ENCODE results near the gene AMACR. TPM values are rescaled to one million over a fixed set of nuclear protein-coding genes. Genes with fewer than 3 reads are reported as not detected.
A peak's percentile ranks its signal among the peaks of the same experiment; 100 is the strongest.

The AMACR gene
- total RNA-seq, result 6.4 and 7.7 TPM in 2 replicates

- Mint-ChIP-seq H3K4me3 (peak within 1 kb of the TSS; percentile 88), H3K36me3 (ENCODE audit: low read depth) (peaks cover 16% of the 10 kb centered on the region), H3K4me1 (peaks cover 27% of the 10 kb centered on the region), H3K9me3 (no peaks in the 10 kb centered on the region), H3K27ac (peak within 1 kb of the TSS; percentile 91), H3K27me3 (peaks cover 2% of the 10 kb centered on the region)
- intact Hi-C loops (cut with micrococcal nuclease), result loop anchor here (1.0 to 5.0 kb wide), 3 partner anchors 14 to 909 kb away; partner anchors contain the start of genes BRIX1, RAD1 and TARS1
- DNase-seq, result peak; percentile 97
Observed at GRCh38 chr5:34007621-34008600, at the start of gene AMACR. AMACR (minus strand) TSS chr5:34008050; CDS start chr5:34008019, 31 bp downstream.

GRCh38 chr5:34057569-34057968 lies 49.7 kb upstream of the AMACR start:
- Mint-ChIP-seq H3K27me3 (no peaks in the 10 kb centered on the region), H3K36me3 (ENCODE audit: low read depth) (no peaks in the 10 kb centered on the region)

DNA sequence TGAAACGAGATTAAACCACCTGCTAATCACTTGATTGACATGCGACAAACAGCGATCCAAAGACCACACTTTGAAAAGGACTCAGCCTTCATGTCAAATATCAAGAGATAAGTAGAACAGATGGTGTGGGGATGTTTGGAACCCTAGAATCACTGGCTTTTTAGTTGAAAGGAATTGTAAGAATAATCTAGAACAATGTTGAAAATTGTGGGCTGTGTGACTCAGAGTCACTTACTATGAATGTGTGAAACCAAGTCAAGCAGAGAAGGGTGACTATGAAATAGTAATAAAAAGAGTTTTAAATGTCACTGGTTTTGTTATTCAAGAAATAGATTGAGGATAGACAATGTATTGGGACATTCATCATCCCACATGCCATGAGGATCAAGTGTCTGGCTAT lies 49.3 kb upstream of the AMACR start:
- Mint-ChIP-seq H3K36me3 (ENCODE audit: low read depth) (no peaks in the 10 kb centered on the region), H3K27ac (no peak overlapping the region), H3K27me3 (no peaks in the 10 kb centered on the region), H3K9me3 (no peaks in the 10 kb centered on the region), H3K4me1 (no peaks in the 10 kb centered on the region), H3K4me3 (no peak overlapping the region)
- DNase-seq, result peak; percentile 33
- intact Hi-C loops (cut with micrococcal nuclease), result no loop called here

More at GRCh38 chr5:34057569-34057968, 49.7 kb upstream of the AMACR start:
- Mint-ChIP-seq H3K4me1 (no peaks in the 10 kb centered on the region), H3K9me3 (no peaks in the 10 kb centered on the region), H3K27ac (no peak overlapping the region), H3K4me3 (no peak overlapping the region)
- intact Hi-C loops (cut with micrococcal nuclease), result no loop called here
- DNase-seq, result no peak

DNA sequence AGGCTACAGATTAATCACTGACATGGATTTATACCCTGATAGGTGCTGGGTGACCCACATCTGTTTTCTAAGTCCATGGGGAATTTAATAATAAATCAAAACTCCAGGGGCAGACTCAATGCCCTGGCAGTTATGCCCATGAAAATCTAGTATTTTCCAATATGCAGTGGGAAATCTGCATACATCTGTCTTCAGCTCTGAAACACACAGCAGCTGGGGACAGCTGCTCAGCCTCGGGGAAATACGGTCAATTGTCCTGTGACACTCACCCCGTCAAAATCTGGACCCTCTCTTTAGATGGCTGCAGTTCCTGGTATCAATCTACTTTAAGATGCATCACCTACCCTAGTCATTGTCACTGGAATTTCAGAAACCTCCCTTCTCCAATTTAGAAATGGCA lies 47.8 kb upstream of the AMACR start:
- intact Hi-C loops (cut with micrococcal nuclease), result no loop called here
- no peak overlapping the region for H3K27ac Mint-ChIP-seq
- no peaks in the 10 kb centered on the region for H3K27me3 Mint-ChIP-seq
- peaks cover 2% of the 10 kb centered on the region for H3K36me3 Mint-ChIP-seq (ENCODE audit: low read depth)
- H3K4me1 Mint-ChIP-seq, result no peaks in the 10 kb centered on the region
- peak; percentile 15 for DNase-seq
- no peak overlapping the region for H3K4me3 Mint-ChIP-seq
- no peaks in the 10 kb centered on the region for H3K9me3 Mint-ChIP-seq

GRCh38 chr5:34054400-34054729 lies 46.5 kb upstream of the AMACR start:
- Mint-ChIP-seq H3K9me3 (no peaks in the 10 kb centered on the region), H3K27me3 (no peaks in the 10 kb centered on the region), H3K4me1 (no peaks in the 10 kb centered on the region), H3K4me3 (no peak overlapping the region), H3K36me3 (ENCODE audit: low read depth) (peaks cover 2% of the 10 kb centered on the region), H3K27ac (no peak overlapping the region)
- DNase-seq, result no peak
- intact Hi-C loops (cut with micrococcal nuclease), result no loop called here

DNA sequence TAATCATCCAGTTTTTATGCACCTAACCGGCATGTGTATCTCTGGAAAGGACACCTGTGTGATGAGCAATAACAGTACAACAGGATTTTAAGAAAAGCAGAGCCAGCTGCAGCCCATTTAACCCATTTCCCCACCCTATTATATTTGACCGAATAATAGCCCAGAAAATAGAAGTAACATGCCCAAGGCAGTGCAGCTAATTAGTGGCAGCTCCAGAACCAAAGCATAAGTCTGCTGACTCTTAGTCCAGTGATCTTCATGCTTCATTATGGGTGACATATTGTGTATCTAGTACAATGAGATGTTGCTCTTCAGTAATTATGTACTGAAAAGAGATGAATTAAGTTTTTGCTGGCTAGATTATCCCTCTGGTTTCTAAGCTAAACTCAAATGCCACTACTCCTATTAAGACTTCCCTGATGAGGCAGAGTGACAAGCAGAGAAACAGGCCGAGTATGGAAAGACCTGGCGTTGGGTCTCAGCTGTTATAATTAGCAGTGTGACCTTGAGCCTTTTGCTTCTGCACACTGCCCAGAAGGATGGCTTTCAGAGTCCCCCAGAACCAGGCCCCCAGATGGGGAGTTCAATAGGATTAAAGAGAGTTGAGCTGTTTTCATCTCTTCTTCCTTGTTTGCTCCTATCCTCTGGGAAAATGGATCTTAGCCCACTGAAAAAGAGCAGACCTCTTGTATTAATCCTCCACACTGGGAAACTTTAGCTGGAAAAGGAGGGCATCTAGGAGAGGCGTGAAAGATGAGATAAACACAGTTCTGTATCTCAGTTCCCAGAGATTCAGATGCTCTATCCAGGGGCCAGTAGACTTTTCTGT lies 45.9 kb upstream of the AMACR start:
- H3K4me3 Mint-ChIP-seq, result no peak overlapping the region
- peaks cover 2% of the 10 kb centered on the region for H3K36me3 Mint-ChIP-seq (ENCODE audit: low read depth)
- intact Hi-C loops (cut with micrococcal nuclease), result no loop called here
- no peak overlapping the region for H3K27ac Mint-ChIP-seq
- no peaks in the 10 kb centered on the region for H3K27me3 Mint-ChIP-seq
- DNase-seq, result no peak
- H3K9me3 Mint-ChIP-seq, result no peaks in the 10 kb centered on the region
- H3K4me1 Mint-ChIP-seq, result no peaks in the 10 kb centered on the region

GRCh38 chr5:34053133-34053532 lies 45.3 kb upstream of the AMACR start:
- H3K9me3 Mint-ChIP-seq, result no peaks in the 10 kb centered on the region
- no peaks in the 10 kb centered on the region for H3K27me3 Mint-ChIP-seq
- no peak for DNase-seq
- H3K4me3 Mint-ChIP-seq, result no peak overlapping the region
- H3K27ac Mint-ChIP-seq, result no peak overlapping the region
- H3K4me1 Mint-ChIP-seq, result no peaks in the 10 kb centered on the region
- peaks cover 2% of the 10 kb centered on the region for H3K36me3 Mint-ChIP-seq (ENCODE audit: low read depth)
- intact Hi-C loops (cut with micrococcal nuclease), result no loop called here

GRCh38 chr5:34051374-34051980 lies 43.6 kb upstream of the AMACR start:
- no peak overlapping the region for H3K4me3 Mint-ChIP-seq
- H3K27me3 Mint-ChIP-seq, result no peaks in the 10 kb centered on the region
- no peak for DNase-seq
- H3K27ac Mint-ChIP-seq, result no peak overlapping the region
- intact Hi-C loops (cut with micrococcal nuclease), result no loop called here
- H3K36me3 Mint-ChIP-seq (ENCODE audit: low read depth), result peaks cover 2% of the 10 kb centered on the region
- no peaks in the 10 kb centered on the region for H3K9me3 Mint-ChIP-seq
- H3K4me1 Mint-ChIP-seq, result no peaks in the 10 kb centered on the region

- no peak for DNase-seq
- Mint-ChIP-seq H3K4me3 (no peak overlapping the region), H3K36me3 (ENCODE audit: low read depth) (peaks cover 2% of the 10 kb centered on the region), H3K9me3 (no peaks in the 10 kb centered on the region), H3K4me1 (no peaks in the 10 kb centered on the region), H3K27ac (no peak overlapping the region), H3K27me3 (no peaks in the 10 kb centered on the region)
- intact Hi-C loops (cut with micrococcal nuclease), result no loop called here
Observed at GRCh38 chr5:34047774-34048572, 40.1 kb upstream of the AMACR start.

DNA sequence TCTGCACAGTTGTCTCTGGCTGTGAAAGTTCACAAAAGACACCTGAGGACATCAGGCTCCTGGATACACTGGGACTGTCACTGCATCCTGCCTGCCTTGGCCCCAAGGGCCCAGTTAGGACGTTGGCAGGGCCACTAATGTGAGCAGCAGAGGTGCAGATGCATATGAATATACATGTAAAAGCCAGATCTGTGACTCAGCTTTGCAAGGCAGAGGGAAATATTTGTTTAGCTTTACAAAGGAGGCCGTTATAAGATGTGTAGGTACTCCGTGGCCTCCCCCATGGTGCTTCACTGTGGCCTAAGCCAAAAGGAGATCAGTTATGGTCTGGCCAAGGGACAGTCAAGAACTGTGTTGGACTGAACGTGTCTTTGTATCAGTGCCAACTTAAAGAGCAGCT lies 39.3 kb upstream of the AMACR start:
- Mint-ChIP-seq H3K4me1 (no peaks in the 10 kb centered on the region), H3K9me3 (no peaks in the 10 kb centered on the region), H3K27ac (no peak overlapping the region), H3K4me3 (no peak overlapping the region), H3K36me3 (ENCODE audit: low read depth) (peaks cover 2% of the 10 kb centered on the region), H3K27me3 (no peaks in the 10 kb centered on the region)
- intact Hi-C loops (cut with micrococcal nuclease), result no loop called here
- DNase-seq, result no peak

- H3K27me3 Mint-ChIP-seq, result no peaks in the 10 kb centered on the region
- intact Hi-C loops (cut with micrococcal nuclease), result no loop called here
- no peak overlapping the region for H3K27ac Mint-ChIP-seq
- peaks cover 2% of the 10 kb centered on the region for H3K36me3 Mint-ChIP-seq (ENCODE audit: low read depth)
- no peak overlapping the region for H3K4me3 Mint-ChIP-seq
- no peaks in the 10 kb centered on the region for H3K4me1 Mint-ChIP-seq
- no peak for DNase-seq
- H3K9me3 Mint-ChIP-seq, result no peaks in the 10 kb centered on the region
Observed at GRCh38 chr5:34045996-34046395, 38.1 kb upstream of the AMACR start.

- intact Hi-C loops (cut with micrococcal nuclease), result no loop called here
- Mint-ChIP-seq H3K36me3 (ENCODE audit: low read depth) (no peaks in the 10 kb centered on the region), H3K4me3 (no peak overlapping the region), H3K27ac (no peak overlapping the region), H3K27me3 (no peaks in the 10 kb centered on the region), H3K4me1 (no peaks in the 10 kb centered on the region), H3K9me3 (no peaks in the 10 kb centered on the region)
- no peak for DNase-seq
Observed at GRCh38 chr5:34045023-34045422, 37.2 kb upstream of the AMACR start.
